WTC11 (cell line): ENCODE measurements around the gene ZFP91.

Experiments used
- ETV6 ChIP-seq: sonication (generic); formaldehyde crosslinking; IDR thresholded peaks from 2 replicates; pipeline ENCODE4 v1.8.1; 2022; ENCODE audit warnings: mild to moderate bottlenecking, missing genetic modification reagents
- MAX ChIP-seq: sonication (generic); formaldehyde crosslinking; IDR thresholded peaks from 2 replicates; pipeline ENCODE4 v1.8.0; 2022; ENCODE audit warnings: mild to moderate bottlenecking, missing genetic modification reagents

GRCh38 chr11:58625086-58625485 is 46.2 kb downstream of the ZFP91 start:
- TF ChIP-seq ETV6 (CRISPR knock-in tag) (no peak), MAX (CRISPR knock-in tag) (no peak)
